Brain microvascular endothelial cell (primary cell): Measurements from ENCODE around the gene HIBADH.

Experiments
- DNase-seq: peaks from one replicate; pipeline ENCODE4 v3.0.0-alpha.2; 2020
- H3K27ac ChIP-seq: fragments of 250-450 bp; sonication (Bioruptor Pico); 2 replicates; pipeline ENCODE4 v1.5.1; 2020; ENCODE audit warnings: mild to moderate bottlenecking, moderate library complexity
- H3K27me3 ChIP-seq: fragments of 250-450 bp; sonication (Bioruptor Pico); replicated peaks from 2 replicates; pipeline ENCODE4 v1.5.1; 2020; ENCODE audit warnings: mild to moderate bottlenecking
- H3K36me3 ChIP-seq: fragments of 250-450 bp; sonication (Bioruptor Pico); replicated peaks from 2 replicates; pipeline ENCODE4 v1.5.1; 2020; ENCODE audit warnings: mild to moderate bottlenecking
- H3K4me3 ChIP-seq: 2 replicates; pipeline ENCODE4 v1.5.1; 2011; ENCODE audit warnings: low read depth, mild to moderate bottlenecking, control low read depth, low read length, moderate library complexity
- CTCF ChIP-seq: IDR thresholded peaks from 2 replicates; pipeline ENCODE4 v1.5.1; 2011; ENCODE audit warnings: low read depth, mild to moderate bottlenecking, moderate library complexity, low read length, control low read depth, inconsistent platforms; ENCODE audit errors: missing control alignments
- in situ Hi-C: cut with HindIII; loops from 2 replicates; pipeline ENCODE4 v1.10.0; 2017; ENCODE audit warnings: low sequenced_read_pairs, low pct_ligation_motif_present

The HIBADH gene

GRCh38 chr7:27603813-27604212 is 58.9 kb downstream of the HIBADH start:
- no peak for TF ChIP-seq CTCF
- H3K27ac ChIP-seq, result no peak overlapping the region
- no peaks in the 10 kb centered on the region for H3K27me3 ChIP-seq
- no peak overlapping the region for H3K4me3 ChIP-seq
- in situ Hi-C loops, result no loop called here
- DNase-seq, result no peak
- no peaks in the 10 kb centered on the region for H3K36me3 ChIP-seq

GRCh38 chr7:27602766-27603165 is 59.9 kb downstream of the HIBADH start:
- no peaks in the 10 kb centered on the region for H3K27me3 ChIP-seq
- no peak for DNase-seq
- TF ChIP-seq CTCF, result no peak
- H3K4me3 ChIP-seq, result no peak overlapping the region
- in situ Hi-C loops, result no loop called here
- no peaks in the 10 kb centered on the region for H3K36me3 ChIP-seq
- no peak overlapping the region for H3K27ac ChIP-seq

GRCh38 chr7:27601217-27601616 is 61.5 kb downstream of the HIBADH start:
- no peak overlapping the region for H3K27ac ChIP-seq
- H3K27me3 ChIP-seq, result no peaks in the 10 kb centered on the region
- H3K36me3 ChIP-seq, result no peaks in the 10 kb centered on the region
- in situ Hi-C loops, result no loop called here
- TF ChIP-seq CTCF, result no peak
- no peak for DNase-seq
- no peak overlapping the region for H3K4me3 ChIP-seq

GRCh38 chr7:27600247-27600646 is 62.4 kb downstream of the HIBADH start:
- DNase-seq, result no peak
- Histone ChIP-seq H3K27ac (no peak overlapping the region), H3K36me3 (no peaks in the 10 kb centered on the region), H3K4me3 (no peak overlapping the region), H3K27me3 (no peaks in the 10 kb centered on the region)
- in situ Hi-C loops, result no loop called here
- no peak for TF ChIP-seq CTCF

- DNase-seq, result no peak
- Histone ChIP-seq H3K27ac (no peak overlapping the region), H3K36me3 (no peaks in the 10 kb centered on the region), H3K4me3 (no peak overlapping the region), H3K27me3 (no peaks in the 10 kb centered on the region)
- TF ChIP-seq CTCF, result no peak
- in situ Hi-C loops, result loop anchor here (25.0 kb wide), 1 partner anchor 383 kb away; the partner anchor contains the start of gene HOXA13
These were observed 67.7 kb downstream of the HIBADH start for GRCh38 chr7:27595009-27595408.

- TF ChIP-seq CTCF, result no peak
- in situ Hi-C loops, result loop anchor here (25.0 kb wide), 1 partner anchor 381 kb away; the partner anchor contains the start of gene HOXA13
- H3K27me3 ChIP-seq, result no peaks in the 10 kb centered on the region
- H3K27ac ChIP-seq, result no peak overlapping the region
- H3K4me3 ChIP-seq, result no peak overlapping the region
- DNase-seq, result no peak
- H3K36me3 ChIP-seq, result no peaks in the 10 kb centered on the region
These were observed 69.5 kb downstream of the HIBADH start for GRCh38 chr7:27593226-27593625.
